ENCODE results near the gene EPN2.
A peak's percentile ranks its signal among the peaks of the same experiment; 100 is the strongest.

The EPN2 gene

GRCh38 chr17:19371259-19372010, 134.3 kb downstream of the EPN2 start:
- no peak for DNase-seq

- no peak for DNase-seq
Measured at GRCh38 chr17:19372011-19372370, 134.8 kb downstream of the EPN2 start.

- DNase-seq, result no peak
Measured at GRCh38 chr17:19372439-19372838, 135.3 kb downstream of the EPN2 start.

GRCh38 chr17:19372866-19373504, 135.8 kb downstream of the EPN2 start:
- no peak for DNase-seq

GRCh38 chr17:19374136-19374535, 137.0 kb downstream of the EPN2 start:
- no peak for DNase-seq

- DNase-seq, result no peak
Measured at GRCh38 chr17:19375732-19376131, 138.6 kb downstream of the EPN2 start.

- no peak for DNase-seq
Measured at GRCh38 chr17:19376811-19377210, 139.6 kb downstream of the EPN2 start.

GRCh38 chr17:19377602-19378415, 140.6 kb downstream of the EPN2 start:
- peak; percentile 96 for DNase-seq

- DNase-seq, result no peak
Measured at GRCh38 chr17:19378416-19379360, 141.5 kb downstream of the EPN2 start, which contains the start of gene MAPK7. Gene MAPK7 (plus strand): TSS chr17:19378498. CDS start chr17:19378901, 403 bp downstream.

- no peak for DNase-seq
Measured at GRCh38 chr17:19379361-19380065, 142.3 kb downstream of the EPN2 start.

GRCh38 chr17:19380481-19381301, 143.5 kb downstream of the EPN2 start:
- DNase-seq, result no peak

GRCh38 chr17:19381361-19381740, 144.2 kb downstream of the EPN2 start:
- DNase-seq, result no peak

- DNase-seq, result no peak
Measured at GRCh38 chr17:19381741-19382444, 144.7 kb downstream of the EPN2 start.

GRCh38 chr17:19382531-19383444, 145.6 kb downstream of the EPN2 start:
- no peak for DNase-seq

- DNase-seq, result no peak
Measured at GRCh38 chr17:19383681-19384470, 146.7 kb downstream of the EPN2 start.

- no peak for DNase-seq
Measured at GRCh38 chr17:19384723-19385391, 147.7 kb downstream of the EPN2 start.

GRCh38 chr17:19385521-19385983, 148.4 kb downstream of the EPN2 start:
- no peak for DNase-seq
